T-cell (primary cell): ENCODE results near the gene CLASP1. TPM values are rescaled to one million over a fixed set of nuclear protein-coding genes. Genes with fewer than 3 reads are reported as not detected.
"Not testable (repeated sequence)": the region's sequence is repeated elsewhere in the genome, so short reads cannot be mapped to it uniquely, and the experiment has no call there.

Experiments used
- ATAC-seq, 4 experiments: fragments of 200-7000 bp in 3 of 4; fragments of 150-1000 bp in 1 of 4; cut with Tn5 transposase; replicated peaks in 1 of 4; 1 replicate in 3 of 4; 2 replicates in 1 of 4; pipeline ENCODE4 v1.10.0; 2021; ENCODE audit warnings: moderate library complexity in 3 of 4, mild to moderate bottlenecking in 2 of 4, moderate number of reproducible peaks in 1 of 4
- CTCF ChIA-PET, 2 donors: fragments of 300-600 bp; sonication (Branson Sonifier 250); formaldehyde crosslinking; loops; one replicate each; lab custom pipeline; 2022; ENCODE audit warnings: antibody characterized with exemption in 2 of 2; lab: Charles Lee
- POLR2A ChIA-PET, 2 donors: fragments of 300-600 bp; sonication (Branson Sonifier 250); formaldehyde crosslinking; loops; one replicate each; lab custom pipeline; 2022; ENCODE audit warnings: antibody characterized with exemption in 2 of 2; lab: Charles Lee
- DNase-seq, 35 experiments: peaks; one replicate each; pipeline versions ENCODE4 v3.0.0 to v3.0.0-alpha.2; 2013 to 2023
- H3K27ac ChIP-seq: one replicate; pipeline ENCODE4 v1.5.1; 2013; ENCODE audit warnings: low read length
- H3K27me3 ChIP-seq, 2 experiments: replicated peaks in 1 of 2; 1 replicate in 1 of 2; 2 replicates in 1 of 2; pipeline versions ENCODE4 v1.6.1 to v1.7.0; 2013; ENCODE audit warnings: low read length in 1 of 2, mixed read lengths in 1 of 2; ENCODE audit not compliant: control insufficient read depth in 2 of 2, insufficient read depth in 2 of 2; ENCODE audit errors: extremely low read depth in 1 of 2
- H3K36me3 ChIP-seq, 2 donors: 1 replicate in 1 of 2; 2 replicates in 1 of 2; pipeline versions ENCODE4 v1.6.1 to v1.7.0; 2013; ENCODE audit warnings: low read length in 1 of 2; ENCODE audit not compliant: control insufficient read depth in 2 of 2, insufficient read depth in 1 of 2; ENCODE audit errors: extremely low read depth in 1 of 2
- H3K4me1 ChIP-seq, 2 experiments: 1 replicate in 1 of 2; 2 replicates in 1 of 2; pipeline versions ENCODE4 v1.6.1 to v1.7.0; 2013; ENCODE audit warnings: low read length in 2 of 2, mixed read lengths in 1 of 2; ENCODE audit not compliant: insufficient read depth in 2 of 2, control insufficient read depth in 1 of 2; ENCODE audit errors: extremely low read depth in 1 of 2
- H3K4me3 ChIP-seq, 2 donors: 1 replicate in 1 of 2; 2 replicates in 1 of 2; pipeline versions ENCODE4 v1.5.1 to v1.7.0; 2013; ENCODE audit warnings: mild to moderate bottlenecking in 2 of 2, low read length in 1 of 2, moderate library complexity in 1 of 2; ENCODE audit not compliant: control insufficient read depth in 1 of 2; ENCODE audit errors: extremely low read depth in 1 of 2
- H3K9me3 ChIP-seq: 2 replicates; pipeline ENCODE4 v1.7.0; 2013
- H3K27ac Mint-ChIP-seq, 2 donors: one replicate each; pipeline ENCODE4 v1.8.0; 2020 to 2021; ENCODE audit warnings: mild to moderate bottlenecking in 2 of 2, mixed read lengths in 2 of 2
- H3K27me3 Mint-ChIP-seq, 2 donors: one replicate each; pipeline ENCODE4 v1.8.0; 2021 to 2022; ENCODE audit warnings: mixed read lengths in 2 of 2
- H3K36me3 Mint-ChIP-seq: one replicate; pipeline ENCODE4 v1.8.0; 2021; ENCODE audit warnings: mixed read lengths
- H3K4me1 Mint-ChIP-seq, 3 donors: one replicate each; pipeline ENCODE4 v1.8.0; 2020 to 2022; ENCODE audit warnings: mixed read lengths in 3 of 3, mild to moderate bottlenecking in 1 of 3
- H3K4me3 Mint-ChIP-seq, 3 donors: one replicate each; pipeline ENCODE4 v1.8.0; 2020 to 2022; ENCODE audit warnings: mild to moderate bottlenecking in 3 of 3, mixed read lengths in 3 of 3, moderate library complexity in 3 of 3
- H3K9me3 Mint-ChIP-seq, 3 donors: one replicate each; pipeline ENCODE4 v1.8.0; 2020 to 2022; ENCODE audit warnings: mixed read lengths in 3 of 3
- WGBS: methylation state at CpG from one replicate; pipeline ENCODE4 v1.1.5; 2013; ENCODE audit warnings: missing lambda C conversion rate; ENCODE audit not compliant: insufficient coverage; 5-methylcytosine and 5-hydroxymethylcytosine counted together
- total RNA-seq, 35 experiments: library from RNA in 6 of 35; stranded (reverse) in 6 of 35; fragments of 120-200 nt in 1 of 35; gene quantifications; one replicate each; pipeline versions ENCODE4 v1.2.1 to v1.2.4 and lab custom pipeline; 2013 to 2026

Gene CLASP1
- total RNA-seq, 5 donors from 2014 or later (not counting 1 experiment from before 2014, with no cell fraction given): 57.8 to 72.8 (median 65.1) TPM

GRCh38 chr2:121562269-121563176 is 86.7 kb downstream of the CLASP1 start:
- H3K36me3 ChIP-seq: no peaks in the 10 kb centered on the region
- no peak overlapping the region for H3K27ac Mint-ChIP-seq
- WGBS: 92% methylated on average over 2 of the region's 4 CpGs
- DNase-seq (no peak), ATAC-seq (no peak)
- H3K4me1 ChIP-seq: peaks cover 0 to 10% of the 10 kb centered on the region in 2 experiments
- no peaks in the 10 kb centered on the region for H3K9me3 ChIP-seq
- H3K4me1 Mint-ChIP-seq: peaks cover 55 to 81% (median 73%) of the 10 kb centered on the region in 3 donors
- H3K36me3 Mint-ChIP-seq: peaks cover 19% of the 10 kb centered on the region
- no peaks in the 10 kb centered on the region for H3K9me3 Mint-ChIP-seq
- no peaks in the 10 kb centered on the region for H3K27me3 Mint-ChIP-seq
- H3K27ac ChIP-seq: no peak overlapping the region
- no peak overlapping the region for H3K4me3 ChIP-seq
- no peak overlapping the region for H3K4me3 Mint-ChIP-seq
- POLR2A ChIA-PET: no interaction called here
- CTCF ChIA-PET: no interaction called here
- H3K27me3 ChIP-seq: no peaks in the 10 kb centered on the region

GRCh38 chr2:121561617-121562268 is 87.5 kb downstream of the CLASP1 start:
- Histone ChIP-seq H3K36me3 (no peaks in the 10 kb centered on the region), H3K9me3 (no peaks in the 10 kb centered on the region), H3K4me3 (no peak overlapping the region), H3K27ac (no peak overlapping the region), H3K27me3 (no peaks in the 10 kb centered on the region), H3K4me1 (peaks cover 0 to 5% of the 10 kb centered on the region in 2 experiments)
- Mint-ChIP-seq H3K27me3 (no peaks in the 10 kb centered on the region), H3K27ac (no peak overlapping the region), H3K36me3 (peaks cover 18% of the 10 kb centered on the region), H3K4me3 (no peak overlapping the region), H3K9me3 (no peaks in the 10 kb centered on the region), H3K4me1 (peaks cover 55 to 77% (median 69%) of the 10 kb centered on the region in 3 donors)
- ATAC-seq (no peak), DNase-seq (no peak)
- CTCF ChIA-PET: no interaction called here
- WGBS: 100% methylated on average over 1 of the region's 2 CpGs
- POLR2A ChIA-PET: no interaction called here

- no peak for DNase-seq
- POLR2A ChIA-PET: interaction anchor here (0.6 to 0.7 kb wide), 4 partner anchors 12 to 1514 kb away, joined by 3 to 6 read pairs (median 4); no protein-coding TSS in a partner anchor
Measured at GRCh38 chr2:121558329-121558728, 90.9 kb downstream of the CLASP1 start.

DNA sequence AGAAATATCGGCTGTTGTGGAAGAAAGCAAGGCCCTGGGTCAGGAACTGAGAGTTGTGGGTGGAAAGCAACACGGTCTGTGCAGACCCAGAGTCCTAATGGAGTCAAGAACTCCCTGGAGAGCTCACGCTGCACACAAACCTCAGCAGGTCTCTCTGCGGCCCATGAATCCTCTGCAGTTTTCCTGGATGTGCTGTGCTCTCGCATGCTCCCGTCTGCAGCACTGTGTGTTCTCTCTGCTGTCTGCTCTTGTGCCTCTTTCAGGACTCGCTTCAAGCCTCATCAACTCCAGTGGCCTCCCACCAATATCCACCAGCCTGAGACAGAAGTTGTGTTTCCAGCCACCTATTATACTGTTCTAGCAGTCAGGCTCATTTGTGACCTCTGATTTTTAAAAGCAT is 94.3 kb downstream of the CLASP1 start:
- H3K27ac Mint-ChIP-seq: peak overlapping the region in 1 of 2 donors; percentile 23
- 96% methylated on average over 5 of the region's 7 CpGs for WGBS
- DNase-seq (no peak), ATAC-seq (no peak)
- H3K4me1 ChIP-seq: no peaks in the 10 kb centered on the region
- H3K27me3 ChIP-seq: no peaks in the 10 kb centered on the region
- H3K36me3 ChIP-seq: peaks cover 0 to 4% of the 10 kb centered on the region in 2 donors
- H3K4me3 Mint-ChIP-seq: no peak overlapping the region
- ChIA-PET CTCF (no interaction called here), POLR2A (no interaction called here)
- H3K27ac ChIP-seq: no peak overlapping the region
- H3K4me1 Mint-ChIP-seq: peaks cover 57 to 64% (median 59%) of the 10 kb centered on the region in 3 donors
- H3K9me3 Mint-ChIP-seq: peaks cover 0 to 2% (median 0%) of the 10 kb centered on the region in 3 donors
- H3K9me3 ChIP-seq: no peaks in the 10 kb centered on the region
- H3K4me3 ChIP-seq: no peak overlapping the region
- peaks cover 13% of the 10 kb centered on the region for H3K36me3 Mint-ChIP-seq
- no peaks in the 10 kb centered on the region for H3K27me3 Mint-ChIP-seq

More at GRCh38 chr2:121558329-121558728, 90.9 kb downstream of the CLASP1 start:
- Mint-ChIP-seq H3K4me1 (peaks cover 51 to 57% (median 55%) of the 10 kb centered on the region in 3 donors), H3K27ac (no peak overlapping the region), H3K27me3 (no peaks in the 10 kb centered on the region), H3K4me3 (no peak overlapping the region), H3K36me3 (peaks cover 5% of the 10 kb centered on the region), H3K9me3 (no peaks in the 10 kb centered on the region)
- no peaks in the 10 kb centered on the region for H3K4me1 ChIP-seq
- no peak overlapping the region for H3K27ac ChIP-seq
- H3K27me3 ChIP-seq: no peaks in the 10 kb centered on the region
- H3K4me3 ChIP-seq: no peak overlapping the region
- no peak for ATAC-seq
- no peaks in the 10 kb centered on the region for H3K9me3 ChIP-seq
- WGBS: no CpG with 5 or more reads among the region's 7 CpGs
- peaks cover 0 to 4% of the 10 kb centered on the region in 2 donors for H3K36me3 ChIP-seq
- CTCF ChIA-PET: no interaction called here

GRCh38 chr2:121552477-121553180 is 96.6 kb downstream of the CLASP1 start:
- H3K4me1 ChIP-seq, H3K27ac ChIP-seq, H3K36me3 ChIP-seq, DNase-seq, H3K9me3 ChIP-seq, H3K9me3 Mint-ChIP-seq, H3K4me3 Mint-ChIP-seq, POLR2A ChIA-PET, H3K4me3 ChIP-seq, H3K27me3 Mint-ChIP-seq, H3K27me3 ChIP-seq, CTCF ChIA-PET, H3K27ac Mint-ChIP-seq, ATAC-seq: not testable (repeated sequence)
- Mint-ChIP-seq H3K36me3 (peaks cover 20% of the 10 kb centered on the region), H3K4me1 (peaks cover 63 to 75% (median 65%) of the 10 kb centered on the region in 3 donors)
- WGBS: no CpG with 5 or more reads among the region's 2 CpGs

- no peak overlapping the region for H3K4me3 Mint-ChIP-seq
- H3K36me3 Mint-ChIP-seq: peaks cover 17% of the 10 kb centered on the region
- POLR2A ChIA-PET: interaction anchor here in 1 of 2 donors (0.6 kb wide), 1 partner anchor 98 kb away, joined by 3 read pairs; no protein-coding TSS in a partner anchor
- Histone ChIP-seq H3K27ac (no peak overlapping the region), H3K9me3 (no peaks in the 10 kb centered on the region), H3K27me3 (no peaks in the 10 kb centered on the region), H3K4me3 (no peak overlapping the region), H3K36me3 (peaks cover 0 to 4% of the 10 kb centered on the region in 2 donors), H3K4me1 (peaks cover 0 to 13% of the 10 kb centered on the region in 2 experiments)
- no peak overlapping the region for H3K27ac Mint-ChIP-seq
- H3K9me3 Mint-ChIP-seq: peaks cover 4 to 6% (median 6%) of the 10 kb centered on the region in 3 donors
- H3K4me1 Mint-ChIP-seq: peaks cover 64 to 72% (median 64%) of the 10 kb centered on the region in 3 donors
- CTCF ChIA-PET: no interaction called here
- DNase-seq (no peak), ATAC-seq (no peak)
- 100% methylated on average over 1 of the region's 2 CpGs for WGBS
- no peaks in the 10 kb centered on the region for H3K27me3 Mint-ChIP-seq
Measured at GRCh38 chr2:121550669-121551068, 98.6 kb downstream of the CLASP1 start.
